Hepatic stellate cell (primary cell): ENCODE results near the gene MBD3L1.

Source experiments
- DNase-seq: peaks from one replicate; pipeline ENCODE4 v3.0.0; 2011; ENCODE audit warnings: low spot score

MBD3L1 gene

DNA sequence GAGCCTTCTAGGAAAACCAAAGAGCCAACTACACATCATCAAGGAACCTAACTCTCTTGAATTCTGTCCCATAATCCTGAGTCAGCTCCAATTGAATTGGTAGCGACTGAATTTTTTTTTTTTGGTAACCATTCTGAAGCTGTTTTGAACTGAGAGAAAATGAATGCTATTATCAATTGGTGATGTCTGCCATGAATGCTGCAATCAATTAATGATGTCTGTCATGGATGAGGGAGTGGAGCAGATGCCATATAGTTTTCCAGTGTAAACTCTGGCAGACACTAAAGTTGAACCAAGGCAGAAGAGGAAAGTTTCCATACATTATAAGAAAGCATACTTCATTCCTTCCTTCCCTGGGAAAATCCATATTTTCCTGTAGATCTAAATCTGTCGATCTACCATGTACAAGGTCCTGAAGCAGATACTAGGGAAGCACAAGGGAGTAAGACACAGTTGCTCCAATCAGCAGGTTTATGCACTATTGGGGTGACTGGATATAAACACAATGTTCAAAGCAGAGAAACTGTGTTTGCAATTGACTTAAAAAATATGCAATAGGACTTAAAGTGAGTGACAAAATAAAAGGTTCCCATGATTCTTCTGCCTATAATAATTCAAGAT is 48.8 kb downstream of the MBD3L1 start:
- DNase-seq, result no peak

DNA sequence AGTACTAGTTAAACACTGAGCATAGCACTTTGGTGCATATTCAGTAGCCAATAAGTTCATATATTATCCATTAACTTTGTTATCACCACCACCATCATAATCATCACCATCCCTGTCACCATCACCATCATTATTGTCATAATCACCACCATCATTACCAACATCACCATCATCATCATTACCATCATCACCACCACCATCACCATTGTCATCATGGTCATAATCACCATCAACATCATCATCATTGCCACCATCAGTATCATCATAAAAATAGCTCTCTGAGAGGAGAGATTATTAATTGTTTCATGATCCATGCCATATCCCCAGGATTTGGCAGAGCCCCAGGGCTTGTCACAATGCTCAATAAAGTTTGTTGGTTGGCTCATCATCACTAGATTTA is 49.3 kb downstream of the MBD3L1 start:
- DNase-seq, result no peak

DNA sequence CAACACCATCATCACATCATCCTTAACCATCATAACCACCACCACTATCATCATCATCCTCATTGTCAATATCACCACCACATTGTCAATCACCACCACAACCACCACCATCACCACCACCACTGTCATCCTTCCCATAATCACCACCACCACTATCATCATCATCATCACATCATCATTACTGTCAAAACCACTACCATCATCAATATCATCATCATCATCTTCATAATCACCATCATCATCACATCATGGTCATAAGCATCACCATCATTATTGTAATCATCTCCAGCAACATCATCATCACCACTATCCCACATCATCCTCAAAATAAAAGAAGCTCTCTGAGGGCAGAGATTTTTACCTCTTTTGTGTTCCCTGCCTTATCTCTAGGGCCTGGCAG is 52.2 kb downstream of the MBD3L1 start:
- DNase-seq, result no peak

- DNase-seq, result no peak
Measured at GRCh38 chr19:8887364-8887763, 55.2 kb downstream of the MBD3L1 start.

- DNase-seq, result no peak
Measured at GRCh38 chr19:8890260-8890659, 58.1 kb downstream of the MBD3L1 start.
